PC-3 (cell line): Measurements from ENCODE around the gene NKAIN2. TPM values are rescaled to one million over a fixed set of nuclear protein-coding genes. Genes with fewer than 3 reads are reported as not detected.

ENCODE experiments used
- ATAC-seq: fragments of 200-7000 bp; cut with Tn5 transposase; 2 replicates; pipeline ENCODE4 v1.9.1; 2020; ENCODE audit warnings: mild to moderate bottlenecking, moderate library complexity
- BruUV-seq: library from RNA; stranded (reverse); fragments of 400-500 nt; replicated peaks from 2 replicates; lab custom pipeline; 2021; lab: Mats Ljungman, UMichigan
- CTCF ChIA-PET: fragments of 300-600 bp; sonication (Branson Sonifier 250); formaldehyde crosslinking; loops from one replicate; lab custom pipeline; 2022; ENCODE audit warnings: antibody characterized with exemption; lab: Charles Lee
- POLR2A ChIA-PET: fragments of 300-600 bp; sonication (Branson Sonifier 250); formaldehyde crosslinking; loops from one replicate; lab custom pipeline; 2022; ENCODE audit warnings: antibody characterized with exemption; ENCODE audit not compliant: unreplicated experiment; lab: Charles Lee
- DNase-seq: peaks from one replicate; pipeline ENCODE4 v3.0.0-alpha.2; 2015
- H2AFZ ChIP-seq: fragments of 300-600 bp; sonication (generic); 2 replicates; pipeline ENCODE4 v1.6.0; 2016; ENCODE audit warnings: antibody characterized with exemption, low read length
- H3F3A ChIP-seq: fragments of 300-600 bp; sonication (generic); one replicate; pipeline ENCODE4 v1.6.0; 2017; ENCODE audit warnings: antibody characterized with exemption, low read length, control low read depth, mild to moderate bottlenecking; ENCODE audit not compliant: unreplicated experiment
- H3K27ac ChIP-seq: fragments of 300-600 bp; sonication (generic); 2 replicates; pipeline ENCODE4 v1.5.1; 2016; ENCODE audit warnings: mild to moderate bottlenecking, low read length
- H3K27me3 ChIP-seq: fragments of 300-600 bp; sonication (generic); 2 replicates; pipeline ENCODE4 v1.6.1; 2016; ENCODE audit warnings: low read length, mixed read lengths
- H3K36me3 ChIP-seq: fragments of 300-600 bp; sonication (generic); 2 replicates; pipeline ENCODE4 v1.6.1; 2016; ENCODE audit warnings: low read depth, mixed run types, low read length, mixed read lengths
- H3K4me1 ChIP-seq: fragments of 300-600 bp; sonication (generic); 2 replicates; pipeline ENCODE4 v1.5.1; 2016; ENCODE audit warnings: low read length; ENCODE audit not compliant: insufficient read depth
- H3K4me2 ChIP-seq: fragments of 300-600 bp; sonication (generic); 2 replicates; pipeline ENCODE4 v1.6.0; 2016; ENCODE audit warnings: low read length
- H3K4me3 ChIP-seq: fragments of 300-600 bp; sonication (generic); 2 replicates; pipeline ENCODE4 v1.5.1; 2016; ENCODE audit warnings: mild to moderate bottlenecking, low read length, mixed read lengths
- H3K79me2 ChIP-seq: fragments of 300-600 bp; sonication (generic); 2 replicates; pipeline ENCODE4 v1.6.1; 2017; ENCODE audit warnings: low read length, mixed read lengths
- H3K9ac ChIP-seq: fragments of 300-600 bp; sonication (generic); 2 replicates; pipeline ENCODE4 v1.6.0; 2016; ENCODE audit warnings: mild to moderate bottlenecking, low read length
- H3K9me2 ChIP-seq: fragments of 300-600 bp; sonication (generic); replicated peaks from 2 replicates; pipeline ENCODE4 v1.6.1; 2016; ENCODE audit warnings: mixed run types, low read length, mixed read lengths
- H3K9me3 ChIP-seq: fragments of 300-600 bp; sonication (generic); 2 replicates; pipeline ENCODE4 v1.6.1; 2016; ENCODE audit warnings: low read length, mixed read lengths
- H4K20me1 ChIP-seq: fragments of 300-600 bp; sonication (generic); 2 replicates; pipeline ENCODE4 v1.6.1; 2016; ENCODE audit warnings: low read length, mixed read lengths
- EZH2 ChIP-seq: fragments of 300-600 bp; sonication (generic); IDR thresholded peaks from one replicate; pipeline ENCODE4 v1.6.1; 2017; ENCODE audit warnings: antibody characterized with exemption, mild to moderate bottlenecking, low read length; ENCODE audit not compliant: unreplicated experiment
- EZH2phosphoT487 ChIP-seq: fragments of 300-600 bp; sonication (generic); IDR thresholded peaks from 2 replicates; pipeline ENCODE4 v1.6.1; 2018; ENCODE audit warnings: mild to moderate bottlenecking, antibody characterized with exemption, low read length, borderline replicate concordance
- intact Hi-C: fragments of 100-400 bp; cut with micrococcal nuclease; formaldehyde crosslinking; loops from 2 replicates; pipeline ENCODE4 v1.9.0; 2023
- total RNA-seq: library from RNA; depleted of rRNA; stranded (reverse); fragments of >200 nt; gene quantifications from 2 replicates; pipeline ENCODE4 v1.2.3, GENCODE V29; 2014
- TF ChIP-seq, protein P1 (sequence below): fragments of 300-600 bp; sonication (generic); conservative IDR thresholded peaks from 2 replicates; pipeline ENCODE4 v1.5.1; 2017; ENCODE audit warnings: antibody characterized with exemption, low read depth, mild to moderate bottlenecking, low read length

NKAIN2 gene
- total RNA-seq, 1 experiment from 2014 or later: not detected

DNA sequence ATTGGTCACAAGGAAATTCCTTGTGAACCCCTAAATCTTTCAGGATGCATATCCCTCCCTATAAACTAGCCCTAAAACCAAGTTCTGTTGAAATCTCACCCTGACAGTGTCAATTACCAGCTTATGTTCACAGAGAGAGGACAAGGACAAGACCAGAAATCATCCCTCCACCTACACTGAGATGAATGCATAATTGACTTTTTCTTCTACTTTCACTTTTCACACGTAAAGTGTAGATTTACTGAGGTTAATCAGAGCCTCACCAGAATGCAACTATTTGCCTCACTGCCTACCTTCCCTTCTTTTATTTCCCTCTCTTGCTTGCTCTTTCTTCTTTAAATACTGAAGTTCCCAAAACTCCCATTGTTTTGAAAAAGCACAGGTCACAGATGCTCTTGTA lies 15.3 kb upstream of the NKAIN2 start:
- Histone ChIP-seq H3K4me3 (no peak overlapping the region), H3K4me2 (no peak overlapping the region), H2AFZ (no peak overlapping the region), H3K36me3 (no peaks in the 10 kb centered on the region), H3K9me3 (no peaks in the 10 kb centered on the region), H3K79me2 (no peaks in the 10 kb centered on the region), H3K4me1 (no peaks in the 10 kb centered on the region), H3K9me2 (no peaks in the 10 kb centered on the region), H4K20me1 (no peaks in the 10 kb centered on the region), H3K27ac (no peak overlapping the region), H3F3A (no peaks in the 10 kb centered on the region), H3K9ac (no peak overlapping the region), H3K27me3 (no peaks in the 10 kb centered on the region)
- ChIA-PET POLR2A (no interaction called here), CTCF (no interaction called here)
- DNase-seq: no peak
- BruUV-seq: no TSS peak
- no peak for TF ChIP-seq EZH2phosphoT487
- TF ChIP-seq EZH2: no peak
- TF ChIP-seq, protein P1, sequence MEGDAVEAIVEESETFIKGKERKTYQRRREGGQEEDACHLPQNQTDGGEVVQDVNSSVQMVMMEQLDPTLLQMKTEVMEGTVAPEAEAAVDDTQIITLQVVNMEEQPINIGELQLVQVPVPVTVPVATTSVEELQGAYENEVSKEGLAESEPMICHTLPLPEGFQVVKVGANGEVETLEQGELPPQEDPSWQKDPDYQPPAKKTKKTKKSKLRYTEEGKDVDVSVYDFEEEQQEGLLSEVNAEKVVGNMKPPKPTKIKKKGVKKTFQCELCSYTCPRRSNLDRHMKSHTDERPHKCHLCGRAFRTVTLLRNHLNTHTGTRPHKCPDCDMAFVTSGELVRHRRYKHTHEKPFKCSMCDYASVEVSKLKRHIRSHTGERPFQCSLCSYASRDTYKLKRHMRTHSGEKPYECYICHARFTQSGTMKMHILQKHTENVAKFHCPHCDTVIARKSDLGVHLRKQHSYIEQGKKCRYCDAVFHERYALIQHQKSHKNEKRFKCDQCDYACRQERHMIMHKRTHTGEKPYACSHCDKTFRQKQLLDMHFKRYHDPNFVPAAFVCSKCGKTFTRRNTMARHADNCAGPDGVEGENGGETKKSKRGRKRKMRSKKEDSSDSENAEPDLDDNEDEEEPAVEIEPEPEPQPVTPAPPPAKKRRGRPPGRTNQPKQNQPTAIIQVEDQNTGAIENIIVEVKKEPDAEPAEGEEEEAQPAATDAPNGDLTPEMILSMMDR: no peak
- intact Hi-C loops: no loop called here
- ATAC-seq: no peak

DNA sequence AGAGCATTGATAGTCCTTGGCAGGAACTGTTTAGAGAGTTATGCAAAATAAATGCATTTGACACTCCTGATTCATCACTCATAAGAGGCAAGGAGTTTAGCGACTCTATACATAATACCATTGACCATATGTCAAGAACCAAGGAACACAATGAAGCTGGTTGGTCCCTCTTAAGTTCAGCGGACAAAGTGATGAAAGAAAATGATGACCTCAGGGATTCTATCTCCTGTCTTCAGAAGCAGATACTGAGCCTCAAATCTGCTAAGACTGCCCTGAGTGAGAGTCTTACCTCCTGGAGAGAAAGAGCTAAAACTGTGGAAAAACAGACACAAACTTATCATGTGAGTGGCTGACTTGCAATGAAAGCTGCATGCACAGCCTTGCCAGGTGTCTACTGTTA lies 9.5 kb upstream of the NKAIN2 start:
- H3K36me3 ChIP-seq: no peaks in the 10 kb centered on the region
- POLR2A ChIA-PET: no interaction called here
- H3K9me3 ChIP-seq: no peaks in the 10 kb centered on the region
- no peak overlapping the region for H3K9ac ChIP-seq
- ATAC-seq (no peak), DNase-seq (no peak)
- no peaks in the 10 kb centered on the region for H3K79me2 ChIP-seq
- CTCF ChIA-PET: no interaction called here
- no peak overlapping the region for H2AFZ ChIP-seq
- H3K27me3 ChIP-seq: no peaks in the 10 kb centered on the region
- H3K9me2 ChIP-seq: no peaks in the 10 kb centered on the region
- intact Hi-C loops: no loop called here
- H3K27ac ChIP-seq: no peak overlapping the region
- no peak for TF ChIP-seq EZH2
- TF ChIP-seq, protein P1: no peak
- no peak for TF ChIP-seq EZH2phosphoT487
- no peak overlapping the region for H3K4me2 ChIP-seq
- no peak overlapping the region for H3K4me3 ChIP-seq
- no TSS peak for BruUV-seq
- no peaks in the 10 kb centered on the region for H3K4me1 ChIP-seq
- H4K20me1 ChIP-seq: no peaks in the 10 kb centered on the region
- H3F3A ChIP-seq: no peaks in the 10 kb centered on the region

DNA sequence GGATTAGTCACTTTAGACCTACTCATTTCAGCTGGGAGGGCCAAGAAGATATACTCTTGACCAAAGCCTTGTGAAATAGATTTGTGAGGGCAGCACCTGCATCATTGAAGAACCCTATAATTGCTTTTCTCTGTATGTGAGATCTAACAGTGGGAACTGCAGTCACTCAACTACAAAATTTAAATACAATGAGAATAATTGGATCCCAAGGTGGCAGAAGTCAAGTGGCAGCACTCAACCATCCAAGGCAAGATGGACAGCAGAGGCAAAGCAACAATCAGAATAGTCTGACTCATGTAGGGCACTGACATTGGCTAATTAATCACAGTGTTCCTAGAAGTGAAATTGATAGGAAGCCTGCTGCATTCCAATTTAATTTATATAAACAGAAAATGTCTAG lies 8.9 kb upstream of the NKAIN2 start:
- POLR2A ChIA-PET: no interaction called here
- no TSS peak for BruUV-seq
- no peak overlapping the region for H3K27ac ChIP-seq
- ATAC-seq: no peak
- no peaks in the 10 kb centered on the region for H3K79me2 ChIP-seq
- no peaks in the 10 kb centered on the region for H3K36me3 ChIP-seq
- H3K4me3 ChIP-seq: no peak overlapping the region
- no peaks in the 10 kb centered on the region for H4K20me1 ChIP-seq
- TF ChIP-seq EZH2phosphoT487 (no peak), EZH2 (no peak)
- TF ChIP-seq, protein P1: no peak
- no peaks in the 10 kb centered on the region for H3K27me3 ChIP-seq
- H3K9me3 ChIP-seq: no peaks in the 10 kb centered on the region
- no peaks in the 10 kb centered on the region for H3K9me2 ChIP-seq
- CTCF ChIA-PET: no interaction called here
- DNase-seq: no peak
- no peak overlapping the region for H3K9ac ChIP-seq
- intact Hi-C loops: no loop called here
- no peaks in the 10 kb centered on the region for H3K4me1 ChIP-seq
- H2AFZ ChIP-seq: no peak overlapping the region
- H3K4me2 ChIP-seq: no peak overlapping the region
- H3F3A ChIP-seq: no peaks in the 10 kb centered on the region
